PC-3 (cell line): Measurements from ENCODE around the gene ZNF729.

ENCODE experiments used
- CTCF ChIP-seq: fragments of 300-600 bp; sonication (generic); conservative IDR thresholded peaks from 2 replicates; pipeline ENCODE4 v1.5.1; 2017; ENCODE audit warnings: antibody characterized with exemption, low read depth, mild to moderate bottlenecking, low read length
- EZH2phosphoT487 ChIP-seq: fragments of 300-600 bp; sonication (generic); IDR thresholded peaks from 2 replicates; pipeline ENCODE4 v1.6.1; 2018; ENCODE audit warnings: mild to moderate bottlenecking, antibody characterized with exemption, low read length, borderline replicate concordance

- TF ChIP-seq EZH2phosphoT487 (no peak), CTCF (no peak)
Observed at GRCh38 chr19:22260499-22260898, 25.7 kb upstream of the ZNF729 start.
